Measurements from ENCODE around the gene CARM1. TPM values are rescaled to one million over a fixed set of nuclear protein-coding genes. Genes with fewer than 3 reads are reported as not detected.

Gene CARM1
- total and polyA plus RNA-seq, 2 of the 13 experiments (the other 11 are each of a cell fraction or from before 2014, with no cell fraction given), result 27.6 to 55.8 TPM

DNA sequence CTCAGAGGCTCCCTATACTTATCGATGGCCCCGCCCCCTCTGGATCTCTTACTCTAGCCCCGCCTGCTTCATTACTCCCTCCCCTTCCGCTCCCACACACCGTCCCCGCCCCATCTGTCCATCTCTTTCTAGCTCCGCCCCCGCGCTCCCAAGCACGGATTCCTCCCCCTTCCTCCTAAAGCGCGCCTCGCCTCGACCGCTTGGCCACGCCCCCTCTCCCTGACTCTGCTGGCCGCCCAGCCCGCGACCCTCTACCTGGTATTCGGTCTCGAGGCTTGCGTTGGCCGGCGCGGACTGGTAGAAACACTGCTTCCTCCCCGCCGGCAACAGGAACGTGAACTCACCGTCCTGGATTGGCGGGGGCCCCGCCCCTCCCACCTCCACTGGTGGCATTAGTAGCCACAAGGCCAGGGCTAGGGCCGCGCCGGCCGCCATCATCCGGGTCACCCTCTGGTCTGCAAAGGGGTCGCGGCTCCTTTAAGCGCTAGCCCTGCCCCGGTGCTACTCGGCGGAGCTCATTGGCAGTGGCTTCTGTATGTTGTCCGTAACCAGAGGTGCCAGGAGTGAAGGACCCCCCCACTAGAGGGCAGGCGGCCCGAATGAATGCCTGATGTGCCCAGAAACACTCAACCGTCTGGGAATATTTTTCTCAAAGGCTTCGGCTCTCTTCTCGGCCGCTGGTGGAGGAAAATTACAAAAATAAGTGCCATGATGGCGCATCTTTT, 35.4 kb upstream of the CARM1 start, which contains the start of gene TMED1 (continued):
- no peak for TF ChIP-seq ZNF10 (CRISPR knock-in tag; IDR thresholded peaks at IDR 0.05; ENCODE audit: borderline replicate concordance, low read depth)
- no peak for TF ChIP-seq SIN3B (IDR thresholded peaks at IDR 0.05; ENCODE audit: low read length)
- TF ChIP-seq, protein P1, sequence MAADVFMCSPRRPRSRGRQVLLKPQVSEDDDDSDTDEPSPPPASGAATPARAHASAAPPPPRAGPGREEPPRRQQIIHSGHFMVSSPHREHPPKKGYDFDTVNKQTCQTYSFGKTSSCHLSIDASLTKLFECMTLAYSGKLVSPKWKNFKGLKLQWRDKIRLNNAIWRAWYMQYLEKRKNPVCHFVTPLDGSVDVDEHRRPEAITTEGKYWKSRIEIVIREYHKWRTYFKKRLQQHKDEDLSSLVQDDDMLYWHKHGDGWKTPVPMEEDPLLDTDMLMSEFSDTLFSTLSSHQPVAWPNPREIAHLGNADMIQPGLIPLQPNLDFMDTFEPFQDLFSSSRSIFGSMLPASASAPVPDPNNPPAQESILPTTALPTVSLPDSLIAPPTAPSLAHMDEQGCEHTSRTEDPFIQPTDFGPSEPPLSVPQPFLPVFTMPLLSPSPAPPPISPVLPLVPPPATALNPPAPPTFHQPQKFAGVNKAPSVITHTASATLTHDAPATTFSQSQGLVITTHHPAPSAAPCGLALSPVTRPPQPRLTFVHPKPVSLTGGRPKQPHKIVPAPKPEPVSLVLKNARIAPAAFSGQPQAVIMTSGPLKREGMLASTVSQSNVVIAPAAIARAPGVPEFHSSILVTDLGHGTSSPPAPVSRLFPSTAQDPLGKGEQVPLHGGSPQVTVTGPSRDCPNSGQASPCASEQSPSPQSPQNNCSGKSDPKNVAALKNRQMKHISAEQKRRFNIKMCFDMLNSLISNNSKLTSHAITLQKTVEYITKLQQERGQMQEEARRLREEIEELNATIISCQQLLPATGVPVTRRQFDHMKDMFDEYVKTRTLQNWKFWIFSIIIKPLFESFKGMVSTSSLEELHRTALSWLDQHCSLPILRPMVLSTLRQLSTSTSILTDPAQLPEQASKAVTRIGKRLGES (CRISPR knock-in tag; IDR thresholded peaks at IDR 0.05; ENCODE audit: borderline replicate concordance), result no peak
- TF ChIP-seq, protein P2, sequence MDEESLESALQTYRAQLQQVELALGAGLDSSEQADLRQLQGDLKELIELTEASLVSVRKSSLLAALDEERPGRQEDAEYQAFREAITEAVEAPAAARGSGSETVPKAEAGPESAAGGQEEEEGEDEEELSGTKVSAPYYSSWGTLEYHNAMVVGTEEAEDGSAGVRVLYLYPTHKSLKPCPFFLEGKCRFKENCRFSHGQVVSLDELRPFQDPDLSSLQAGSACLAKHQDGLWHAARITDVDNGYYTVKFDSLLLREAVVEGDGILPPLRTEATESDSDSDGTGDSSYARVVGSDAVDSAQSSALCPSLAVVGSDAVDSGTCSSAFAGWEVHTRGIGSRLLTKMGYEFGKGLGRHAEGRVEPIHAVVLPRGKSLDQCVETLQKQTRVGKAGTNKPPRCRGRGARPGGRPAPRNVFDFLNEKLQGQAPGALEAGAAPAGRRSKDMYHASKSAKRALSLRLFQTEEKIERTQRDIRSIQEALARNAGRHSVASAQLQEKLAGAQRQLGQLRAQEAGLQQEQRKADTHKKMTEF (CRISPR knock-in tag; IDR thresholded peaks at IDR 0.05), result peak; percentile 69; the same call in 1 of the 2 replicates
- TF ChIP-seq EHMT2 (IDR thresholded peaks at IDR 0.05; ENCODE audit: borderline replicate concordance, low read depth, low read length), result no peak
- peak; percentile 67 for TF ChIP-seq NFYC (CRISPR knock-in tag; IDR thresholded peaks at IDR 0.05)
- peak; percentile 24; the same call in 1 of the 2 replicates for TF ChIP-seq MYC (CRISPR knock-in tag; IDR thresholded peaks at IDR 0.05; ENCODE audit: borderline replicate concordance)
- 0 out of 2 replicates have a peak, but pooled peaks have one; percentile 76 for TF ChIP-seq ZNF709 (CRISPR knock-in tag; IDR thresholded peaks at IDR 0.05)
- no peak for TF ChIP-seq TCF7 (IDR thresholded peaks at IDR 0.05; ENCODE audit: low read depth)
- no peak for TF ChIP-seq ZNF615 (CRISPR knock-in tag; IDR thresholded peaks at IDR 0.05; ENCODE audit: borderline replicate concordance)
- TF ChIP-seq, protein P3, sequence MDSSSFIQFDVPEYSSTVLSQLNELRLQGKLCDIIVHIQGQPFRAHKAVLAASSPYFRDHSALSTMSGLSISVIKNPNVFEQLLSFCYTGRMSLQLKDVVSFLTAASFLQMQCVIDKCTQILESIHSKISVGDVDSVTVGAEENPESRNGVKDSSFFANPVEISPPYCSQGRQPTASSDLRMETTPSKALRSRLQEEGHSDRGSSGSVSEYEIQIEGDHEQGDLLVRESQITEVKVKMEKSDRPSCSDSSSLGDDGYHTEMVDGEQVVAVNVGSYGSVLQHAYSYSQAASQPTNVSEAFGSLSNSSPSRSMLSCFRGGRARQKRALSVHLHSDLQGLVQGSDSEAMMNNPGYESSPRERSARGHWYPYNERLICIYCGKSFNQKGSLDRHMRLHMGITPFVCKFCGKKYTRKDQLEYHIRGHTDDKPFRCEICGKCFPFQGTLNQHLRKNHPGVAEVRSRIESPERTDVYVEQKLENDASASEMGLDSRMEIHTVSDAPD (CRISPR knock-in tag; IDR thresholded peaks at IDR 0.05), result no peak
- TF ChIP-seq ZNF225 (CRISPR knock-in tag; IDR thresholded peaks at IDR 0.05), result no peak
- TF ChIP-seq KLF9 (CRISPR knock-in tag; IDR thresholded peaks at IDR 0.05; ENCODE audit: low read depth), result peak; percentile 71; the same call in 1 of the 2 replicates
- no peak for TF ChIP-seq SRSF4 (IDR thresholded peaks at IDR 0.05; ENCODE audit: low read depth, low read length, poor library complexity, severe bottlenecking)
- no peak; the same call in 1 of the 2 replicates for TF ChIP-seq ARNT2 (CRISPR knock-in tag; IDR thresholded peaks at IDR 0.05; ENCODE audit: low read depth)
- TF ChIP-seq GFI1 (CRISPR knock-in tag; IDR thresholded peaks at IDR 0.05; ENCODE audit: borderline replicate concordance), result 0 out of 2 replicates have a peak, but pooled peaks have one; percentile 48
- TF ChIP-seq PHF20 (CRISPR knock-in tag; IDR thresholded peaks at IDR 0.05), result no peak
- TF ChIP-seq TBP (CRISPR knock-in tag; IDR thresholded peaks at IDR 0.05), result no peak
- no peak for TF ChIP-seq NR1H2 (CRISPR knock-in tag; IDR thresholded peaks at IDR 0.05; ENCODE audit: borderline replicate concordance, low read depth)
- TF ChIP-seq ZFP41 (CRISPR knock-in tag; IDR thresholded peaks at IDR 0.05; ENCODE audit: borderline replicate concordance), result no peak
- TF ChIP-seq PAWR (CRISPR knock-in tag; IDR thresholded peaks at IDR 0.05; ENCODE audit: borderline replicate concordance), result no peak
- TF ChIP-seq PHF21A (CRISPR knock-in tag; IDR thresholded peaks at IDR 0.05), result peak; percentile 71; the same call in 1 of the 2 replicates
- TF ChIP-seq RBFOX2 (IDR thresholded peaks at IDR 0.05; ENCODE audit: low read depth, low read length), result peak; percentile 94
- peak; percentile 81; the same call in 1 of the 2 replicates for TF ChIP-seq YEATS4 (CRISPR knock-in tag; IDR thresholded peaks at IDR 0.05; ENCODE audit: borderline replicate concordance)
- TF ChIP-seq SRSF9 (IDR thresholded peaks at IDR 0.05; ENCODE audit: borderline replicate concordance, insufficient read depth, low read depth, low read length, poor library complexity, severe bottlenecking), result no peak
